Measurements from ENCODE around the gene LSP1. TPM values are rescaled to one million over a fixed set of nuclear protein-coding genes. Genes with fewer than 3 reads are reported as not detected.

Gene LSP1
- total and polyA plus RNA-seq, 2 of the 4 experiments (the other 2 are of a cell fraction), result not detected

DNA sequence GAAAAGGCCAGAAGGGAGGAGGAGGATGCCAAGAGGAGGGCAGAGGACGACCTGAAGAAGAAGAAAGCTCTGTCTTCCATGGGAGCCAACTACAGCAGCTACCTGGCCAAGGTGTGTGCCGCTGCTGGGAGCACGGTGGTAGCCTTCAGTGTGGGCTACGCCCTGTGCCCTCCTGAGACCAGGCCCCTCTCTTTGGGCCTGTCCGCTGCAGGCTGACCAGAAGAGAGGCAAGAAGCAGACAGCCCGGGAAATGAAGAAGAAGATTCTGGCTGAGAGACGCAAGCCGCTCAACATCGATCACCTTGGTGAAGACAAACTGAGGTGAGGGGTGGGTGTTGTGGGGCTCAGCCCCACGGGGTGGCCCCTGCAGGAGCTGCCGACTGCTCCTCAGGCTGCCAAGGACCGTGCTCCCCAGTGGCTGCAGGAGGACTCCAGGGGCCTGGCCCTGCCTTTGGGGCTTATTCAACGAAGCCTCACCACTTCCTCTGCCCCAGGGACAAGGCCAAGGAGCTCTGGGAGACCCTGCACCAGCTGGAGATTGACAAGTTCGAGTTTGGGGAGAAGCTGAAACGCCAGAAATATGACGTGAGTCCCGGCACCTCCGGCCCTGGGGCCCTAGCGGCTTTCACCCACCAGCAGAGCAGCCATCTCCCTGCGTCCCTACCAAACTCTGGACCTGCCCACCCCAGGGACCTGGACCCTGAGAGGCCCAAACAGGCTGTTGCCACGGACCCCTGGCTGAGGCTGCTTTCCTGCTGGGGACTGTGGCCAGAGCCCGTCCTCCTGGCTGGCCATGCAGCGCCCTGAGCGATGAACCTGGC, 81.7 kb downstream of the LSP1 start:
- Histone ChIP-seq H3K4me1 (ENCODE audit: control insufficient read depth, insufficient read depth, low read length) (no peaks in the 10 kb centered on the region), H2BK5ac (ENCODE audit: low read depth, low read length, poor library complexity, severe bottlenecking) (no peak overlapping the region), H3K18ac (ENCODE audit: low read depth, low read length) (no peak overlapping the region), H3K9me1 (ENCODE audit: insufficient read depth, low read length) (no peaks in the 10 kb centered on the region), H3K4me3 (ENCODE audit: insufficient read depth, low read depth, low read length) (no peak overlapping the region), H3K36me3 (ENCODE audit: control insufficient read depth, insufficient read depth, low read length) (no peaks in the 10 kb centered on the region), H2AK5ac (ENCODE audit: low read depth, low read length) (no peak overlapping the region), H2AFZ (replicated peaks; ENCODE audit: low read length, poor library complexity) (no peak overlapping the region), H3K4me2 (ENCODE audit: low read depth, low read length) (no peak overlapping the region), H2BK120ac (ENCODE audit: low read depth, low read length) (no peak overlapping the region), H3K79me1 (ENCODE audit: low read depth in 1 of 2, low read length in 2 of 2) (no peaks in the 10 kb centered on the region), H4K91ac (ENCODE audit: insufficient read depth, low read depth, low read length) (no peak overlapping the region), H3K27me3 (ENCODE audit: control insufficient read depth, insufficient read depth, low read length) (peaks cover 14% of the 10 kb centered on the region; the same call in 1 of the 2 replicates), H4K5ac (ENCODE audit: low read depth, low read length) (no peak overlapping the region), H4K8ac (ENCODE audit: low read depth in 2 of 2, low read length in 2 of 2) (no peak overlapping the region), H3K9ac (ENCODE audit: low read depth, low read length) (no peak overlapping the region), H2BK15ac (ENCODE audit: low read depth, low read length) (no peak overlapping the region), H3K14ac (replicated peaks; ENCODE audit: low read depth, low read length) (no peak overlapping the region), H2BK20ac (ENCODE audit: low read depth, low read length) (no peak overlapping the region), H3K4ac (ENCODE audit: low read depth, low read length) (no peak overlapping the region), H2AK9ac (replicated peaks; ENCODE audit: low read depth, low read length, poor library complexity) (no peak overlapping the region), H3K23ac (ENCODE audit: low read depth, low read length) (no peak overlapping the region), H3K27ac (ENCODE audit: insufficient read depth, low read length) (no peak overlapping the region), H3K9me3 (ENCODE audit: control insufficient read depth, insufficient read depth, low read length) (no peaks in the 10 kb centered on the region), H3K56ac (ENCODE audit: extremely low read depth, insufficient read depth, low read length) (no peak overlapping the region), H4K20me1 (ENCODE audit: insufficient read depth, low read length) (no peaks in the 10 kb centered on the region)
- ChIA-PET CTCF (no interaction called here), POLR2A (ENCODE audit: unreplicated experiment) (no interaction called here)
- ATAC-seq (ENCODE audit: low read depth) (no peak), DNase-seq (no peak)
- 65% methylated on average over 8 of the region's 24 CpGs; no CpG with 5 or more reads in 1 of the 2 experiments for WGBS, 2 experiments (ENCODE audit: extremely low coverage in 2 of 2, insufficient read length in 1 of 2)
- intact Hi-C loops (cut with micrococcal nuclease), result no loop called here
- BruUV-seq (replicated peaks), result no TSS peak
- in situ Hi-C loops (cut with MboI; ENCODE audit: low sequenced_read_pairs), result no loop called here
- TF ChIP-seq FOS (IDR thresholded peaks at IDR 0.05; ENCODE audit: low read depth, low read length) (no peak), SMC3 (IDR thresholded peaks at IDR 0.05; ENCODE audit: low read depth, low read length) (no peak), CEBPB (IDR thresholded peaks at IDR 0.05; ENCODE audit: low read depth, low read length) (no peak), NFE2L2 (IDR thresholded peaks at IDR 0.05; ENCODE audit: low read depth, low read length) (no peak), POLR2A (IDR thresholded peaks at IDR 0.05; ENCODE audit: low read depth, low read length) (no peak), CHD1 (IDR thresholded peaks at IDR 0.05; ENCODE audit: low read depth, low read length) (no peak), MAZ (IDR thresholded peaks at IDR 0.05; ENCODE audit: borderline replicate concordance, low read depth, low read length) (no peak), MAFK (IDR thresholded peaks at IDR 0.05; ENCODE audit: low read depth, low read length) (no peak), RAD21 (IDR thresholded peaks at IDR 0.05; ENCODE audit: low read length) (no peak), RCOR1 (IDR thresholded peaks at IDR 0.05; ENCODE audit: insufficient replicate concordance, low read length) (no peak), BHLHE40 (IDR thresholded peaks at IDR 0.05; ENCODE audit: low read depth, low read length) (no peak), RFX5 (IDR thresholded peaks at IDR 0.05; ENCODE audit: low read depth, low read length) (no peak), MXI1 (IDR thresholded peaks at IDR 0.05; ENCODE audit: borderline replicate concordance, low read depth, low read length) (no peak)
- TF ChIP-seq, protein P1, sequence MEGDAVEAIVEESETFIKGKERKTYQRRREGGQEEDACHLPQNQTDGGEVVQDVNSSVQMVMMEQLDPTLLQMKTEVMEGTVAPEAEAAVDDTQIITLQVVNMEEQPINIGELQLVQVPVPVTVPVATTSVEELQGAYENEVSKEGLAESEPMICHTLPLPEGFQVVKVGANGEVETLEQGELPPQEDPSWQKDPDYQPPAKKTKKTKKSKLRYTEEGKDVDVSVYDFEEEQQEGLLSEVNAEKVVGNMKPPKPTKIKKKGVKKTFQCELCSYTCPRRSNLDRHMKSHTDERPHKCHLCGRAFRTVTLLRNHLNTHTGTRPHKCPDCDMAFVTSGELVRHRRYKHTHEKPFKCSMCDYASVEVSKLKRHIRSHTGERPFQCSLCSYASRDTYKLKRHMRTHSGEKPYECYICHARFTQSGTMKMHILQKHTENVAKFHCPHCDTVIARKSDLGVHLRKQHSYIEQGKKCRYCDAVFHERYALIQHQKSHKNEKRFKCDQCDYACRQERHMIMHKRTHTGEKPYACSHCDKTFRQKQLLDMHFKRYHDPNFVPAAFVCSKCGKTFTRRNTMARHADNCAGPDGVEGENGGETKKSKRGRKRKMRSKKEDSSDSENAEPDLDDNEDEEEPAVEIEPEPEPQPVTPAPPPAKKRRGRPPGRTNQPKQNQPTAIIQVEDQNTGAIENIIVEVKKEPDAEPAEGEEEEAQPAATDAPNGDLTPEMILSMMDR (conservative IDR thresholded peaks at IDR 0.05; ENCODE audit: low read depth, low read length), result no peak
- TF ChIP-seq, protein P2, sequence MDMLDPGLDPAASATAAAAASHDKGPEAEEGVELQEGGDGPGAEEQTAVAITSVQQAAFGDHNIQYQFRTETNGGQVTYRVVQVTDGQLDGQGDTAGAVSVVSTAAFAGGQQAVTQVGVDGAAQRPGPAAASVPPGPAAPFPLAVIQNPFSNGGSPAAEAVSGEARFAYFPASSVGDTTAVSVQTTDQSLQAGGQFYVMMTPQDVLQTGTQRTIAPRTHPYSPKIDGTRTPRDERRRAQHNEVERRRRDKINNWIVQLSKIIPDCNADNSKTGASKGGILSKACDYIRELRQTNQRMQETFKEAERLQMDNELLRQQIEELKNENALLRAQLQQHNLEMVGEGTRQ (IDR thresholded peaks at IDR 0.05; ENCODE audit: low read depth, low read length), result no peak
- TF ChIP-seq, protein P3, sequence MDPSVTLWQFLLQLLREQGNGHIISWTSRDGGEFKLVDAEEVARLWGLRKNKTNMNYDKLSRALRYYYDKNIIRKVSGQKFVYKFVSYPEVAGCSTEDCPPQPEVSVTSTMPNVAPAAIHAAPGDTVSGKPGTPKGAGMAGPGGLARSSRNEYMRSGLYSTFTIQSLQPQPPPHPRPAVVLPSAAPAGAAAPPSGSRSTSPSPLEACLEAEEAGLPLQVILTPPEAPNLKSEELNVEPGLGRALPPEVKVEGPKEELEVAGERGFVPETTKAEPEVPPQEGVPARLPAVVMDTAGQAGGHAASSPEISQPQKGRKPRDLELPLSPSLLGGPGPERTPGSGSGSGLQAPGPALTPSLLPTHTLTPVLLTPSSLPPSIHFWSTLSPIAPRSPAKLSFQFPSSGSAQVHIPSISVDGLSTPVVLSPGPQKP (IDR thresholded peaks at IDR 0.05; ENCODE audit: borderline replicate concordance, low read depth, low read length), result no peak
- dilution Hi-C loops (cut with HindIII; ENCODE audit: low sequenced_read_pairs, unreplicated experiment), result no loop called here
